Panc1 (cell line): ENCODE data around the gene PPIE. TPM values are rescaled to one million over a fixed set of nuclear protein-coding genes. Genes with fewer than 3 reads are reported as not detected.

ENCODE experiments used
- ATAC-seq: fragments of 200-7000 bp; cut with Tn5 transposase; 2 replicates; pipeline ENCODE4 v1.9.1; 2020; ENCODE audit warnings: mild to moderate bottlenecking, moderate library complexity
- BruUV-seq: library from RNA; stranded (reverse); fragments of 400-500 nt; replicated peaks from 2 replicates; lab custom pipeline; 2021; lab: Mats Ljungman, UMichigan
- CTCF ChIA-PET: fragments of 300-600 bp; sonication (Branson Sonifier 250); formaldehyde crosslinking; loops from one replicate; lab custom pipeline; 2022; ENCODE audit warnings: antibody characterized with exemption; lab: Charles Lee
- POLR2A ChIA-PET: fragments of 300-600 bp; sonication (Branson Sonifier 250); formaldehyde crosslinking; loops from one replicate; lab custom pipeline; 2022; ENCODE audit warnings: antibody characterized with exemption; lab: Charles Lee
- DNase-seq: peaks from one replicate; pipeline ENCODE4 v3.0.0-alpha.2; 2010; ENCODE audit warnings: low read depth, low spot score
- H3K27ac ChIP-seq: 2 replicates; pipeline ENCODE4 v1.5.1; 2011; ENCODE audit warnings: mild to moderate bottlenecking, low read length, inconsistent platforms
- H3K27me3 ChIP-seq: fragments of 200-500 bp; sonication (Bioruptor generic); 2 replicates; pipeline ENCODE4 v1.6.0; 2014; ENCODE audit warnings: low read length, inconsistent platforms; ENCODE audit not compliant: control insufficient read depth, insufficient read depth
- H3K36me3 ChIP-seq: fragments of 200-500 bp; sonication (Bioruptor generic); 2 replicates; pipeline ENCODE4 v1.5.1; 2014; ENCODE audit warnings: inconsistent platforms, mild to moderate bottlenecking, low read length, moderate library complexity; ENCODE audit not compliant: control insufficient read depth, insufficient read depth
- H3K4me1 ChIP-seq: 2 replicates; pipeline ENCODE4 v1.5.1; 2011; ENCODE audit warnings: inconsistent platforms, mild to moderate bottlenecking, low read length, moderate library complexity; ENCODE audit not compliant: control insufficient read depth, insufficient read depth
- H3K4me3 ChIP-seq, 2 experiments: 2 replicates each; pipeline ENCODE4 v1.5.1; 2011 to 2012; ENCODE audit warnings: low read depth in 2 of 2, low read length in 2 of 2, mild to moderate bottlenecking in 2 of 2, inconsistent platforms in 1 of 2, moderate library complexity in 1 of 2
- H3K9me3 ChIP-seq: fragments of 200-500 bp; sonication (Bioruptor generic); 2 replicates; pipeline ENCODE4 v1.5.1; 2014; ENCODE audit warnings: low read depth, mild to moderate bottlenecking, inconsistent platforms, low read length, moderate library complexity; ENCODE audit not compliant: control insufficient read depth, insufficient read depth
- CTCF ChIP-seq: fragments of 450-650 bp; IDR thresholded peaks from 2 replicates; pipeline ENCODE4 v1.5.1; 2017; ENCODE audit warnings: mild to moderate bottlenecking
- POLR2AphosphoS5 ChIP-seq: IDR thresholded peaks from 2 replicates; pipeline ENCODE4 v1.6.1; 2012; ENCODE audit warnings: mild to moderate bottlenecking, low read depth, low read length, moderate library complexity
- REST ChIP-seq, 2 experiments: IDR thresholded peaks; 2 replicates each; pipeline ENCODE4 v1.6.1; 2011 to 2012; ENCODE audit warnings: low read depth in 2 of 2, control low read depth in 1 of 2, low read length in 1 of 2, mild to moderate bottlenecking in 1 of 2, moderate library complexity in 1 of 2; ENCODE audit not compliant: insufficient read depth in 1 of 2
- SIN3A ChIP-seq: IDR thresholded peaks from 2 replicates; pipeline ENCODE4 v1.6.1; 2012; ENCODE audit warnings: low read depth, mild to moderate bottlenecking, low read length, moderate library complexity, borderline replicate concordance; ENCODE audit not compliant: insufficient read depth
- TCF7L2 ChIP-seq: IDR thresholded peaks from 2 replicates; pipeline ENCODE4 v1.6.1; 2011; ENCODE audit warnings: mild to moderate bottlenecking, low read depth, low read length, inconsistent platforms
- in situ Hi-C: cut with HindIII; loops from 2 replicates; pipeline ENCODE4 v1.10.0; 2016; ENCODE audit warnings: low sequenced_read_pairs, low pct_unique_long_range_greater_than_20kb
- intact Hi-C: fragments of 100-400 bp; cut with micrococcal nuclease; formaldehyde crosslinking; loops from one replicate; pipeline ENCODE4 v1.10.0; 2022; ENCODE audit not compliant: unreplicated experiment
- total RNA-seq: library from RNA; stranded (reverse); gene quantifications from one replicate; pipeline ENCODE4 v1.2.1, GENCODE V29; 2021; ENCODE audit not compliant: unreplicated experiment

PPIE gene
- total RNA-seq, 1 experiment from 2014 or later = 53.0 TPM

- Histone ChIP-seq H3K36me3 (no peaks in the 10 kb centered on the region), H3K9me3 (no peaks in the 10 kb centered on the region), H3K27me3 (peaks cover 22% of the 10 kb centered on the region), H3K4me1 (peaks cover 3% of the 10 kb centered on the region; the same call in 1 of the 2 replicates), H3K4me3 (no peak overlapping the region), H3K27ac (no peak overlapping the region)
- in situ Hi-C loops (no loop called here), intact Hi-C loops (no loop called here)
- ChIA-PET CTCF (interaction anchor here (1.1 kb wide), 1 partner anchor 86 kb away, joined by 3 read pairs; no protein-coding TSS in a partner anchor), POLR2A (no interaction called here)
- TF ChIP-seq POLR2AphosphoS5 (no peak), SIN3A (no peak), CTCF (no peak), TCF7L2 (no peak), REST (IDR thresholded peaks at IDR 0.05; ENCODE audit: insufficient read depth in 1 of 2, low read depth in 2 of 2, low read length in 1 of 2) (no peak)
- no peak for DNase-seq
- BruUV-seq = no TSS peak
- no peak for ATAC-seq
Observed at GRCh38 chr1:39692152-39693074, 46.3 kb upstream of the PPIE start.

- no peak for ATAC-seq
- H3K4me3 ChIP-seq = no peak overlapping the region
- no peaks in the 10 kb centered on the region for H3K9me3 ChIP-seq
- ChIA-PET POLR2A (no interaction called here), CTCF (no interaction called here)
- BruUV-seq = no TSS peak
- H3K27me3 ChIP-seq = peaks cover 20% of the 10 kb centered on the region
- TF ChIP-seq POLR2AphosphoS5 (no peak), SIN3A (no peak), REST (IDR thresholded peaks at IDR 0.05; ENCODE audit: insufficient read depth in 1 of 2, low read depth in 2 of 2, low read length in 1 of 2) (no peak), TCF7L2 (no peak), CTCF (no peak)
- no peak overlapping the region for H3K27ac ChIP-seq
- H3K4me1 ChIP-seq = peaks cover 3% of the 10 kb centered on the region; the same call in 1 of the 2 replicates
- intact Hi-C loops (no loop called here), in situ Hi-C loops (no loop called here)
- no peaks in the 10 kb centered on the region for H3K36me3 ChIP-seq
- no peak for DNase-seq
Observed at GRCh38 chr1:39694026-39694425, 44.7 kb upstream of the PPIE start.
